ENCODE results near the gene B4GALNT4. TPM values are rescaled to one million over a fixed set of nuclear protein-coding genes. Genes with fewer than 3 reads are reported as not detected.

The B4GALNT4 gene
- total RNA-seq, 1 donor from 2014 or later = 31.6 TPM

DNA sequence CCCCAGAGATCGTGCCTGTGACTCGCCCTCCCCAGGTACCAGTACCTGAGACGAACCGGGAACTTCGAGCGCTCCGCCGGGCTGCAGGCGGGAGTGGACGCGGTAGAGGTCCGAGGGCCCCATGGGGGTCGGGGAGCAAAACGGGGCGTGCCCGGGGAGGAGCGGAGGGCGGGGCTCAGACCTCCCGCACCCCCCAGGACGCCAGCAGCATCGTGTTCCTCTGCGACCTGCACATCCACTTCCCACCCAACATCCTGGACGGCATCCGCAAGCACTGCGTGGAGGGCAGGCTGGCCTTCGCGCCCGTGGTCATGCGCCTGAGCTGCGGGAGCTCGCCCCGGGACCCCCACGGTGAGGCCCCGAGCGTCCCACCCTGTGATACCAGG, 10.8 kb downstream of the B4GALNT4 start:
- H3K27me3 ChIP-seq (ENCODE audit: control insufficient read depth, insufficient read depth, low read length) = peaks cover 7% of the 10 kb centered on the region
- DNase-seq (ENCODE audit: low read depth) = no peak
- H3K4me3 ChIP-seq (ENCODE audit: low read depth, low read length) = no peak overlapping the region
- H3K36me3 ChIP-seq (ENCODE audit: control insufficient read depth, insufficient read depth, low read length) = no peaks in the 10 kb centered on the region
- TF ChIP-seq, protein P1, sequence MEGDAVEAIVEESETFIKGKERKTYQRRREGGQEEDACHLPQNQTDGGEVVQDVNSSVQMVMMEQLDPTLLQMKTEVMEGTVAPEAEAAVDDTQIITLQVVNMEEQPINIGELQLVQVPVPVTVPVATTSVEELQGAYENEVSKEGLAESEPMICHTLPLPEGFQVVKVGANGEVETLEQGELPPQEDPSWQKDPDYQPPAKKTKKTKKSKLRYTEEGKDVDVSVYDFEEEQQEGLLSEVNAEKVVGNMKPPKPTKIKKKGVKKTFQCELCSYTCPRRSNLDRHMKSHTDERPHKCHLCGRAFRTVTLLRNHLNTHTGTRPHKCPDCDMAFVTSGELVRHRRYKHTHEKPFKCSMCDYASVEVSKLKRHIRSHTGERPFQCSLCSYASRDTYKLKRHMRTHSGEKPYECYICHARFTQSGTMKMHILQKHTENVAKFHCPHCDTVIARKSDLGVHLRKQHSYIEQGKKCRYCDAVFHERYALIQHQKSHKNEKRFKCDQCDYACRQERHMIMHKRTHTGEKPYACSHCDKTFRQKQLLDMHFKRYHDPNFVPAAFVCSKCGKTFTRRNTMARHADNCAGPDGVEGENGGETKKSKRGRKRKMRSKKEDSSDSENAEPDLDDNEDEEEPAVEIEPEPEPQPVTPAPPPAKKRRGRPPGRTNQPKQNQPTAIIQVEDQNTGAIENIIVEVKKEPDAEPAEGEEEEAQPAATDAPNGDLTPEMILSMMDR (IDR thresholded peaks at IDR 0.05; ENCODE audit: insufficient read depth, low read length, poor library complexity, severe bottlenecking) = no peak

- Histone ChIP-seq H3K4me3 (ENCODE audit: low read depth, low read length) (no peak overlapping the region), H3K27me3 (ENCODE audit: control insufficient read depth, insufficient read depth, low read length) (peaks cover 7% of the 10 kb centered on the region), H3K36me3 (ENCODE audit: control insufficient read depth, insufficient read depth, low read length) (no peaks in the 10 kb centered on the region)
- DNase-seq (ENCODE audit: low read depth) = no peak
- TF ChIP-seq, protein P1 (IDR thresholded peaks at IDR 0.05; ENCODE audit: insufficient read depth, low read length, poor library complexity, severe bottlenecking) = no peak
These were observed 11.2 kb downstream of the B4GALNT4 start for GRCh38 chr11:380491-380890.

DNA sequence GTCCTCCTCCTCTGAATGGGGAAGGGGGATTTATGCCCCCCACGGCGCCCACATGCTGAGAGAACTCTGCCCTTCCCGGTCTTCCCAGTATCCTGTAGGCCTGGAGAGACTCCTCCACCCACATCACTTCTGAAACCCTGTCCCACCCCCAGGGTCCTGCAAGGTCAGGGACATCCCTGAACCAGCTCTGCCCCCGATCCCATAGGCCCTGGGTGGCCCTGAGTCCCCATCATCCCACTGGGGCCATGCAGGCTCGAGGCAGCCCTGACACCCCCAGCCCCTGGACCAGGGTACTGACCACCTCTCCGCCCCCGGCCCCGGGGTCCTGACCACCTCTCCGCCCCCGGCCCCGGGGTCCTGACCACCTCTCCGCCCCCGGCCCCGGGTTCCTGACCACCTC, 11.7 kb downstream of the B4GALNT4 start:
- TF ChIP-seq, protein P1 (IDR thresholded peaks at IDR 0.05; ENCODE audit: insufficient read depth, low read length, poor library complexity, severe bottlenecking) = no peak
- peaks cover 7% of the 10 kb centered on the region for H3K27me3 ChIP-seq (ENCODE audit: control insufficient read depth, insufficient read depth, low read length)
- no peak overlapping the region for H3K4me3 ChIP-seq (ENCODE audit: low read depth, low read length)
- no peaks in the 10 kb centered on the region for H3K36me3 ChIP-seq (ENCODE audit: control insufficient read depth, insufficient read depth, low read length)
- no peak for DNase-seq (ENCODE audit: low read depth)

DNA sequence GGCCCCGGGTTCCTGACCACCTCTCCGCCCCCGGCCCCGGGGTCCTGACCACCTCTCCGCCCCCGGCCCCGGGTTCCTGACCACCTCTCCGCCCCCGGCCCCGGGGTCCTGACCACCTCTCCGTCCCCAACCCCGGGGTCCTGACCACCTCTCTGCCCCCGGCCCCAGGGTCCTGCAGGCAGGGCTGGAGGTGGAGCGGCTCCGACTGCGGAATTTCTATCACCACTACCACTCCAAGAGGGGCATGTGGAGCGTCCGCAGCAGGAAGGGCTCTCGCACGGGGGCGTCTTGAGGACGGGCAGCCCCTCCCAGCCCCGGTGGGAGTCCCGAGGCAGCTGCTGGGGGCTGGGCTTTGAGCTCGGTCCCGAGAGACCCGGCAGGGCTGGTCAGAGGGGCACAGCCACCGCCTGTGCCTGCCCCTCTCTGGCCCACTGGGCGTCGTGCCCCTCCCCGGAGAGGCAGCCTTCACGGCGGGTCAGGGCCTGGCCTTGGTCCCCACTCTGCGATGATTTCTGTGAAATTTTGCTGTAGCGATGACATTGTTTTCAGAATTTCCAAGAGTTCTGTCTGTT, 12.3 kb downstream of the B4GALNT4 start:
- no peak for DNase-seq (ENCODE audit: low read depth)
- TF ChIP-seq, protein P1 (IDR thresholded peaks at IDR 0.05; ENCODE audit: insufficient read depth, low read length, poor library complexity, severe bottlenecking) = no peak
- H3K27me3 ChIP-seq (ENCODE audit: control insufficient read depth, insufficient read depth, low read length) = peaks cover 7% of the 10 kb centered on the region
- no peak overlapping the region for H3K4me3 ChIP-seq (ENCODE audit: low read depth, low read length)
- H3K36me3 ChIP-seq (ENCODE audit: control insufficient read depth, insufficient read depth, low read length) = no peaks in the 10 kb centered on the region

- no peaks in the 10 kb centered on the region for H3K36me3 ChIP-seq (ENCODE audit: control insufficient read depth, insufficient read depth, low read length)
These were observed 12.9 kb downstream of the B4GALNT4 start for GRCh38 chr11:382081-382629.

More at GRCh38 chr11:382081-382629, 12.9 kb downstream of the B4GALNT4 start:
- H3K27me3 ChIP-seq (ENCODE audit: control insufficient read depth, insufficient read depth, low read length) = peaks cover 7% of the 10 kb centered on the region
- DNase-seq (ENCODE audit: low read depth) = no peak
- TF ChIP-seq, protein P1 (IDR thresholded peaks at IDR 0.05; ENCODE audit: insufficient read depth, low read length, poor library complexity, severe bottlenecking) = no peak
- no peak overlapping the region for H3K4me3 ChIP-seq (ENCODE audit: low read depth, low read length)
